K562 (cell line): ENCODE measurements around the gene ETV2. TPM values are rescaled to one million over a fixed set of nuclear protein-coding genes. Genes with fewer than 3 reads are reported as not detected.

ENCODE experiments used
- FOSL1 ChIP-seq: fragments of 200-800 bp; sonication (Bioruptor generic); conservative IDR thresholded peaks from 2 replicates; pipeline ENCODE4 v1.6.1; 2016; ENCODE audit warnings: missing genetic modification characterization, missing compliant biosample characterization
- FOXK2 ChIP-seq, 2 experiments: fragments of 450-650 bp; IDR thresholded peaks in 1 of 2; conservative IDR thresholded peaks in 1 of 2; 2 replicates each; pipeline ENCODE4 v1.6.1; 2016; ENCODE audit warnings: low read depth in 2 of 2, mild to moderate bottlenecking in 1 of 2
- FOXP1 ChIP-seq: sonication (generic); formaldehyde crosslinking; IDR thresholded peaks from 2 replicates; pipeline ENCODE4 v1.8.0; 2022; ENCODE audit warnings: mild to moderate bottlenecking, missing genetic modification reagents
- MECOM ChIP-seq: fragments of 250-450 bp; sonication (Bioruptor Pico); IDR thresholded peaks from 2 replicates; pipeline ENCODE4 v1.8.0; 2022; ENCODE audit warnings: inconsistent platforms
- MTA3 ChIP-seq: fragments of 450-650 bp; formaldehyde crosslinking; IDR thresholded peaks from 2 replicates; pipeline ENCODE4 v1.6.1; 2017; ENCODE audit warnings: mild to moderate bottlenecking, borderline replicate concordance
- NBN ChIP-seq: fragments of 450-650 bp; IDR thresholded peaks from 2 replicates; pipeline ENCODE4 v1.6.1; 2016; ENCODE audit warnings: low read depth, mild to moderate bottlenecking
- NR1H2 ChIP-seq: sonication (generic); formaldehyde crosslinking; IDR thresholded peaks from 2 replicates; pipeline ENCODE4 v1.4.0; 2020; ENCODE audit warnings: mild to moderate bottlenecking, missing genetic modification reagents
- PTBP1 ChIP-seq: fragments of 200-400 bp; formaldehyde crosslinking; IDR thresholded peaks from 2 replicates; pipeline ENCODE4 v1.6.1; 2017; ENCODE audit warnings: low read depth, low read length
- SETDB1 ChIP-seq: IDR thresholded peaks from one replicate; pipeline ENCODE4 v1.6.1; 2012; ENCODE audit warnings: low read length, control low read depth, inconsistent platforms
- TSC22D4 ChIP-seq: fragments of 450-650 bp; IDR thresholded peaks from 2 replicates; pipeline ENCODE4 v1.6.1; 2016; ENCODE audit warnings: missing genetic modification characterization, missing biosample characterization, control low read depth
- ZBTB17 ChIP-seq: fragments of 450-650 bp; formaldehyde crosslinking; IDR thresholded peaks from 2 replicates; pipeline ENCODE4 v1.4.0; 2020; ENCODE audit warnings: mild to moderate bottlenecking
- ZC3H8 ChIP-seq: fragments of 450-650 bp; IDR thresholded peaks from 2 replicates; pipeline ENCODE4 v1.6.1; 2017
- ZNF282 ChIP-seq: sonication (generic); formaldehyde crosslinking; IDR thresholded peaks from 2 replicates; pipeline ENCODE4 v1.8.1; 2023; ENCODE audit warnings: missing genetic modification reagents
- ZNF311 ChIP-seq: fragments of 250-450 bp; sonication (Bioruptor Pico); IDR thresholded peaks from 2 replicates; pipeline ENCODE4 v1.4.0; 2020; ENCODE audit warnings: mild to moderate bottlenecking, moderate library complexity
- ZNF354B ChIP-seq: fragments of 250-450 bp; sonication (Bioruptor Pico); IDR thresholded peaks from 2 replicates; pipeline ENCODE4 v1.4.0; 2020
- ZNF583 ChIP-seq: fragments of 250-450 bp; sonication (Bioruptor Pico); IDR thresholded peaks from 2 replicates; pipeline ENCODE4 v1.4.0; 2020
- ZNF584 ChIP-seq: fragments of 200-800 bp; sonication (Bioruptor generic); IDR thresholded peaks from 2 replicates; pipeline ENCODE4 v1.6.1; 2016; ENCODE audit warnings: low read depth, mild to moderate bottlenecking, missing genetic modification characterization, missing compliant biosample characterization
- ZNF764 ChIP-seq: fragments of 250-450 bp; sonication (Bioruptor Pico); IDR thresholded peaks from 2 replicates; pipeline ENCODE4 v1.4.0; 2020; ENCODE audit warnings: low read depth, mild to moderate bottlenecking, moderate library complexity
- polyA plus RNA-seq, 8 experiments: library from polyadenylated mRNA; depleted of rRNA in 4 of 8; stranded (reverse) in 5 of 8; unstranded in 3 of 8; fragments of >200 nt; fragmentation: Nextera tagmentation in 2 of 8; fragmentation: Illumina TruSeq in 1 of 8; extraction: Ambion mirVana in 2 of 8; extraction: Trizol in 1 of 8; gene quantifications; 2 replicates each; pipeline versions ENCODE4 v1.2.1 to v1.2.3, GENCODE V29; 2011 to 2014; ENCODE audit warnings: inconsistent platforms in 1 of 8, missing spikeins in 1 of 8
- total RNA-seq, 7 experiments: library from RNA; depleted of rRNA in 6 of 7; stranded (reverse); fragments of >200 nt in 6 of 7; fragmentation: Illumina TruSeq in 2 of 7; extraction: Trizol in 2 of 7; gene quantifications; 2 replicates each; pipeline versions ENCODE4 v1.2.1 to v1.2.3, GENCODE V29; 2011 to 2021; ENCODE audit warnings: low replicate concordance in 1 of 7
- TF ChIP-seq, protein P1 (sequence below), 2 experiments: fragments of 450-650 bp in 1 of 2; sonication (generic) in 1 of 2; formaldehyde crosslinking in 1 of 2; IDR thresholded peaks in 1 of 2; conservative IDR thresholded peaks in 1 of 2; 2 replicates each; pipeline versions ENCODE4 v1.6.1 to v1.8.1; 2016 to 2023; ENCODE audit warnings: mild to moderate bottlenecking in 2 of 2, moderate library complexity in 2 of 2, inconsistent platforms in 1 of 2, missing genetic modification reagents in 1 of 2
- TF ChIP-seq, protein P2 (sequence below): fragments of 450-650 bp; IDR thresholded peaks from 2 replicates; pipeline ENCODE4 v1.6.1; 2018; ENCODE audit warnings: mild to moderate bottlenecking, low read depth; ENCODE audit not compliant: partially characterized antibody
- TF ChIP-seq, protein P3 (sequence below): fragments of 250-450 bp; sonication (Bioruptor Pico); IDR thresholded peaks from 2 replicates; pipeline ENCODE4 v1.5.0; 2021; ENCODE audit warnings: mild to moderate bottlenecking, moderate library complexity

ETV2 gene
- total and polyA plus RNA-seq, 9 of the 15 experiments (the other 6 are each of a cell fraction or from before 2014, with no cell fraction given) = 0.11 to 3.7 (median 0.55) TPM

DNA sequence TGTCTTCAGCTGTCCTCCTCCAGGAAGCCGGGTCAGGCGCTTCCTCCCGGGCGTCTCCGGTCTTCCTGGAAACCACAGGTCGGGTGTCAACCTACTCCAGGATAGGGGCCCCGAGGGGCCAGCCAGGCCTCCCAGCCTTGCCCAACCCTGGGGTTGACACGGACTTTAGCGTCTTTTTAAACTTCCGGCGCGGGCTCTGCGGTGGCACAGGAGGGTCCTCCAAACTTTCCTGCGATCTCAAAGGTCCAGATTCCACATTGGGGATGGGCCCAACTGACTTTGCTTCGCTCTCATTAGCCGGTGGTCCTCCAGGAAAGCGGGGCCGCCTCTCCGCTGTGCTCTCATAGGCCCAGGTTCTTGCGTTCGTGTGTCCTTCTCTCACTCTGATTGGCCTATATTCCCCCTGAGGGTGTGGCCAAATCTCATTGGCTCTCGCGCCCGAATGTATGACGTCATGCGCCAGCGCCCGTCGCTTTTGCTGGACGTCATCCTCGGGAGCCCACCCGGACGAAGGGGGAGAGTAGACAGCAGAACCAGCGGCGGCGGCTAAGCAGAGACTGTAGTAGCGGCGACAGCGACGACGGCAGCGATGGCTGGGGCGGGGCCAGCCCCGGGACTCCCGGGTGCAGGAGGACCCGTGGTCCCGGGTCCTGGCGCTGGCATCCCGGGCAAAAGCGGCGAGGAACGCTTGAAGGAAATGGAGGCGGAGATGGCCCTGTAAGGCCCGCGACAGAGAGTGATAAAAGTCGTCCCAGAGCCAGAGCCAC is 12.8 kb upstream of the ETV2 start, which contains the start of gene RBM42 (continued):
- TF ChIP-seq FOXK2 (conservative IDR thresholded peaks at IDR 0.05 in 1 of 2, IDR thresholded peaks at IDR 0.05 in 1 of 2; ENCODE audit: low read depth in 2 of 2) = peak; percentile 72 to 89; a peak in 3 of 4 replicates
- TF ChIP-seq, protein P1, sequence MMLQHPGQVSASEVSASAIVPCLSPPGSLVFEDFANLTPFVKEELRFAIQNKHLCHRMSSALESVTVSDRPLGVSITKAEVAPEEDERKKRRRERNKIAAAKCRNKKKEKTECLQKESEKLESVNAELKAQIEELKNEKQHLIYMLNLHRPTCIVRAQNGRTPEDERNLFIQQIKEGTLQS (IDR thresholded peaks at IDR 0.05) = peak; percentile 100
- TF ChIP-seq, protein P1 (CRISPR knock-in tag; conservative IDR thresholded peaks at IDR 0.05) = no peak
- no peak for TF ChIP-seq MECOM (CRISPR knock-in tag)
- no peak for TF ChIP-seq ZNF282 (CRISPR knock-in tag)
- TF ChIP-seq ZNF583 (CRISPR knock-in tag) = no peak
- TF ChIP-seq ZC3H8 = no peak
- TF ChIP-seq TSC22D4 = no peak
- TF ChIP-seq, protein P2, sequence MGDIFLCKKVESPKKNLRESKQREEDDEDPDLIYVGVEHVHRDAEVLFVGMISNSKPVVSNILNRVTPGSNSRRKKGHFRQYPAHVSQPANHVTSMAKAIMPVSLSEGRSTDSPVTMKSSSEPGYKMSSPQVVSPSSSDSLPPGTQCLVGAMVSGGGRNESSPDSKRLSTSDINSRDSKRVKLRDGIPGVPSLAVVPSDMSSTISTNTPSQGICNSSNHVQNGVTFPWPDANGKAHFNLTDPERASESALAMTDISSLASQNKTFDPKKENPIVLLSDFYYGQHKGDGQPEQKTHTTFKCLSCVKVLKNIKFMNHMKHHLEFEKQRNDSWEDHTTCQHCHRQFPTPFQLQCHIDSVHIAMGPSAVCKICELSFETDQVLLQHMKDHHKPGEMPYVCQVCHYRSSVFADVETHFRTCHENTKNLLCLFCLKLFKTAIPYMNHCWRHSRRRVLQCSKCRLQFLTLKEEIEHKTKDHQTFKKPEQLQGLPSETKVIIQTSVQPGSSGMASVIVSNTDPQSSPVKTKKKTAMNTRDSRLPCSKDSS = no peak
- no peak for TF ChIP-seq ZNF764 (CRISPR knock-in tag)
- TF ChIP-seq, protein P3, sequence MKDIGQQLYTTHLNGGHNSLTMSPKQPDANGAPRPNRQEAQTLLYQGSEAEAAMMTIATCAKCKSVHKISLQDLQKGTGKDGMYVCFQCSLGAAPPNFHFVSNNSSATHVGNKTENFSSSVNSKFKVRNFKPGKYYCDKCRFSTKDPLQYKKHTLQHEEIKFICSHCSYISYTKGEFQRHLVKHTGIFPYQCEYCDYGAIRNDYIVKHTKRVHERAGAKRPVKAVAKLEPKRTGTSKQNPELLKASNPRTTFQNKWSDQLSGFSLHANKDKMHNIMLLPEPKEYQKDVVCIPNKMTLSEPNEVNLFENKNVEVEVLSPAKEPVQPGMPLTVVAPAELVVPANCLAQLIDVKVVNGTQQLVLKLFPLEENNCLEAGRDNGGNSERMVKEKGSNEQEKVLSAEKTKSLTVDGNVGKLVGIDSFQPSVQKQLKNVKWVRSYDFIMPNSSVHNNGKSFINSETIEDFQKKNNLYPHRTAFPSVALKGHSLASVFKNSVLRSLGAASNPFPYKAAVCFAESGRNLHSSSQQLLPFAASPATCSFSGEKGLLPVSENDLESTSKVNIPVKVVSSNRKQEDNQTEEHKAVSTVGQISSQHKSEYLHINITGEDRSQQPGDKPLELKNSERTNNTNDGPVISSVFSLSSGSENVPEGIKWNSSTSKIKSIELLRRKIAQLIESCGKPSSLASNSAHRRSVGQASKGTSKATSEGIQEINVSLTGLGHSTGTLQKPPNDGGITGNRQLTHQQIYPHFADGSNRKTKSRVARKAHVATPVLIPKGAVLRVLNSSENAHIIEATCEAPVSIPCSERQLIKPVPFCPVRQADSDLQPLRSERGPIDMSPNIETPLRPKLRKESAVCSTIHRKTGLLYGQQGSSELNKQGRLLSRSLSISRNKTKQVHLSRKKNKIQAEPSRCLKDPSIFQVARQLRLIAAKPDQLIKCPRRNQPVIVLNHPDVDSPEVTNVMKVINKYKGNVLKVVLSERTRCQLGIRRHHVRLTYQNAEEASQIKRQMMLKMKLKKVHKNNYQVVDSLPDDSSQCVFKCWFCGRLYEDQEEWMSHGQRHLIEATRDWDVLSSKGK (CRISPR knock-in tag) = no peak
- TF ChIP-seq ZBTB17 (CRISPR knock-in tag) = no peak
- TF ChIP-seq NBN = peak; percentile 100
- no peak for TF ChIP-seq PTBP1
- no peak for TF ChIP-seq ZNF354B (CRISPR knock-in tag)
- TF ChIP-seq SETDB1 = no peak
- TF ChIP-seq ZNF584 (CRISPR knock-in tag) = no peak
- TF ChIP-seq FOXP1 (CRISPR knock-in tag) = no peak
- TF ChIP-seq ZNF311 (CRISPR knock-in tag) = 0 out of 2 replicates have a peak, but pooled peaks have one; percentile 58
- no peak for TF ChIP-seq NR1H2 (CRISPR knock-in tag)
- peak; percentile 88; the same call in 1 of the 2 replicates for TF ChIP-seq MTA3
- TF ChIP-seq FOSL1 (tag) = 0 out of 2 replicates have a peak, but pooled peaks have one; percentile 29
